Measurements from ENCODE around the gene ALG5.

The ALG5 gene

GRCh38 chr13:36915896-36916640, 83.1 kb downstream of the ALG5 start:
- H3K27ac ChIP-seq (ENCODE audit: low read depth, low read length) = no peak overlapping the region
- H3K36me3 ChIP-seq (ENCODE audit: insufficient read depth, low read length) = no peaks in the 10 kb centered on the region
- peaks cover 6% of the 10 kb centered on the region for H3K4me1 ChIP-seq (ENCODE audit: control insufficient read depth, insufficient read depth, low read length, unreplicated experiment)

GRCh38 chr13:36915106-36915505, 84.0 kb downstream of the ALG5 start:
- peaks cover 6% of the 10 kb centered on the region for H3K4me1 ChIP-seq (ENCODE audit: control insufficient read depth, insufficient read depth, low read length, unreplicated experiment)
- no peak overlapping the region for H3K27ac ChIP-seq (ENCODE audit: low read depth, low read length)
- H2AFZ ChIP-seq (ENCODE audit: low read length, unreplicated experiment) = no peak overlapping the region
- H3K79me2 ChIP-seq (ENCODE audit: control insufficient read depth, insufficient read depth, low read length, unreplicated experiment) = peaks cover 15% of the 10 kb centered on the region
- H3K4me3 ChIP-seq (ENCODE audit: low read depth, low read length) = no peak overlapping the region
- H3K27me3 ChIP-seq (ENCODE audit: insufficient read depth, low read length) = no peaks in the 10 kb centered on the region
- H3K36me3 ChIP-seq (ENCODE audit: insufficient read depth, low read length) = no peaks in the 10 kb centered on the region

More at GRCh38 chr13:36915896-36916640, 83.1 kb downstream of the ALG5 start:
- Histone ChIP-seq H3K4me3 (ENCODE audit: low read depth, low read length) (no peak overlapping the region), H3K79me2 (ENCODE audit: control insufficient read depth, insufficient read depth, low read length, unreplicated experiment) (peaks cover 13% of the 10 kb centered on the region), H3K27me3 (ENCODE audit: insufficient read depth, low read length) (no peaks in the 10 kb centered on the region), H2AFZ (ENCODE audit: low read length, unreplicated experiment) (no peak overlapping the region)

- no peak overlapping the region for H3K27ac ChIP-seq (ENCODE audit: low read depth, low read length)
- no peak overlapping the region for H2AFZ ChIP-seq (ENCODE audit: low read length, unreplicated experiment)
- H3K4me3 ChIP-seq (ENCODE audit: low read depth, low read length) = no peak overlapping the region
- H3K4me1 ChIP-seq (ENCODE audit: control insufficient read depth, insufficient read depth, low read length, unreplicated experiment) = peaks cover 6% of the 10 kb centered on the region
- H3K79me2 ChIP-seq (ENCODE audit: control insufficient read depth, insufficient read depth, low read length, unreplicated experiment) = peaks cover 15% of the 10 kb centered on the region
- no peaks in the 10 kb centered on the region for H3K27me3 ChIP-seq (ENCODE audit: insufficient read depth, low read length)
- no peaks in the 10 kb centered on the region for H3K36me3 ChIP-seq (ENCODE audit: insufficient read depth, low read length)
Measured at GRCh38 chr13:36914648-36915047, 84.5 kb downstream of the ALG5 start.

GRCh38 chr13:36913463-36913862, 85.7 kb downstream of the ALG5 start:
- Histone ChIP-seq H3K27ac (ENCODE audit: low read depth, low read length) (no peak overlapping the region), H3K27me3 (ENCODE audit: insufficient read depth, low read length) (no peaks in the 10 kb centered on the region), H3K79me2 (ENCODE audit: control insufficient read depth, insufficient read depth, low read length, unreplicated experiment) (peaks cover 13% of the 10 kb centered on the region), H2AFZ (ENCODE audit: low read length, unreplicated experiment) (no peak overlapping the region), H3K4me1 (ENCODE audit: control insufficient read depth, insufficient read depth, low read length, unreplicated experiment) (peaks cover 5% of the 10 kb centered on the region), H3K4me3 (ENCODE audit: low read depth, low read length) (no peak overlapping the region), H3K36me3 (ENCODE audit: insufficient read depth, low read length) (no peaks in the 10 kb centered on the region)

- H3K4me3 ChIP-seq (ENCODE audit: low read depth, low read length) = no peak overlapping the region
- peaks cover 10% of the 10 kb centered on the region for H3K79me2 ChIP-seq (ENCODE audit: control insufficient read depth, insufficient read depth, low read length, unreplicated experiment)
- H3K27me3 ChIP-seq (ENCODE audit: insufficient read depth, low read length) = no peaks in the 10 kb centered on the region
- H3K36me3 ChIP-seq (ENCODE audit: insufficient read depth, low read length) = no peaks in the 10 kb centered on the region
- no peak overlapping the region for H3K27ac ChIP-seq (ENCODE audit: low read depth, low read length)
- no peak overlapping the region for H2AFZ ChIP-seq (ENCODE audit: low read length, unreplicated experiment)
- no peaks in the 10 kb centered on the region for H3K4me1 ChIP-seq (ENCODE audit: control insufficient read depth, insufficient read depth, low read length, unreplicated experiment)
Measured at GRCh38 chr13:36912973-36913372, 86.2 kb downstream of the ALG5 start.

- no peaks in the 10 kb centered on the region for H3K36me3 ChIP-seq (ENCODE audit: insufficient read depth, low read length)
- H2AFZ ChIP-seq (ENCODE audit: low read length, unreplicated experiment) = peak overlapping the region; percentile 42
- no peak overlapping the region for H3K4me3 ChIP-seq (ENCODE audit: low read depth, low read length)
- no peaks in the 10 kb centered on the region for H3K27me3 ChIP-seq (ENCODE audit: insufficient read depth, low read length)
- no peaks in the 10 kb centered on the region for H3K4me1 ChIP-seq (ENCODE audit: control insufficient read depth, insufficient read depth, low read length, unreplicated experiment)
- H3K27ac ChIP-seq (ENCODE audit: low read depth, low read length) = no peak overlapping the region
- peaks cover 10% of the 10 kb centered on the region for H3K79me2 ChIP-seq (ENCODE audit: control insufficient read depth, insufficient read depth, low read length, unreplicated experiment)
Measured at GRCh38 chr13:36912369-36912768, 86.8 kb downstream of the ALG5 start.

GRCh38 chr13:36910545-36910944, 88.6 kb downstream of the ALG5 start:
- H3K36me3 ChIP-seq (ENCODE audit: insufficient read depth, low read length) = no peaks in the 10 kb centered on the region
- no peak overlapping the region for H2AFZ ChIP-seq (ENCODE audit: low read length, unreplicated experiment)
- no peak overlapping the region for H3K27ac ChIP-seq (ENCODE audit: low read depth, low read length)
- H3K4me3 ChIP-seq (ENCODE audit: low read depth, low read length) = no peak overlapping the region
- no peaks in the 10 kb centered on the region for H3K4me1 ChIP-seq (ENCODE audit: control insufficient read depth, insufficient read depth, low read length, unreplicated experiment)
- H3K79me2 ChIP-seq (ENCODE audit: control insufficient read depth, insufficient read depth, low read length, unreplicated experiment) = peaks cover 3% of the 10 kb centered on the region
- no peaks in the 10 kb centered on the region for H3K27me3 ChIP-seq (ENCODE audit: insufficient read depth, low read length)

GRCh38 chr13:36907821-36908220, 91.3 kb downstream of the ALG5 start:
- H3K36me3 ChIP-seq (ENCODE audit: insufficient read depth, low read length) = no peaks in the 10 kb centered on the region
- H3K79me2 ChIP-seq (ENCODE audit: control insufficient read depth, insufficient read depth, low read length, unreplicated experiment) = peaks cover 3% of the 10 kb centered on the region
- no peaks in the 10 kb centered on the region for H3K4me1 ChIP-seq (ENCODE audit: control insufficient read depth, insufficient read depth, low read length, unreplicated experiment)
- no peak overlapping the region for H3K27ac ChIP-seq (ENCODE audit: low read depth, low read length)
- no peaks in the 10 kb centered on the region for H3K27me3 ChIP-seq (ENCODE audit: insufficient read depth, low read length)
- no peak overlapping the region for H3K4me3 ChIP-seq (ENCODE audit: low read depth, low read length)
- no peak overlapping the region for H2AFZ ChIP-seq (ENCODE audit: low read length, unreplicated experiment)

GRCh38 chr13:36907266-36907665, 91.9 kb downstream of the ALG5 start:
- H3K36me3 ChIP-seq (ENCODE audit: insufficient read depth, low read length) = no peaks in the 10 kb centered on the region
- H3K4me3 ChIP-seq (ENCODE audit: low read depth, low read length) = no peak overlapping the region
- no peaks in the 10 kb centered on the region for H3K4me1 ChIP-seq (ENCODE audit: control insufficient read depth, insufficient read depth, low read length, unreplicated experiment)
- no peak overlapping the region for H2AFZ ChIP-seq (ENCODE audit: low read length, unreplicated experiment)
- H3K27ac ChIP-seq (ENCODE audit: low read depth, low read length) = no peak overlapping the region
- peaks cover 3% of the 10 kb centered on the region for H3K79me2 ChIP-seq (ENCODE audit: control insufficient read depth, insufficient read depth, low read length, unreplicated experiment)
- no peaks in the 10 kb centered on the region for H3K27me3 ChIP-seq (ENCODE audit: insufficient read depth, low read length)

GRCh38 chr13:36905944-36906343, 93.2 kb downstream of the ALG5 start:
- H2AFZ ChIP-seq (ENCODE audit: low read length, unreplicated experiment) = no peak overlapping the region
- H3K4me3 ChIP-seq (ENCODE audit: low read depth, low read length) = no peak overlapping the region
- H3K36me3 ChIP-seq (ENCODE audit: insufficient read depth, low read length) = no peaks in the 10 kb centered on the region
- no peak overlapping the region for H3K27ac ChIP-seq (ENCODE audit: low read depth, low read length)
- H3K79me2 ChIP-seq (ENCODE audit: control insufficient read depth, insufficient read depth, low read length, unreplicated experiment) = peaks cover 3% of the 10 kb centered on the region
- H3K4me1 ChIP-seq (ENCODE audit: control insufficient read depth, insufficient read depth, low read length, unreplicated experiment) = no peaks in the 10 kb centered on the region
- H3K27me3 ChIP-seq (ENCODE audit: insufficient read depth, low read length) = no peaks in the 10 kb centered on the region

GRCh38 chr13:36903925-36904595, 95.1 kb downstream of the ALG5 start:
- no peak overlapping the region for H3K4me3 ChIP-seq (ENCODE audit: low read depth, low read length)
- no peaks in the 10 kb centered on the region for H3K4me1 ChIP-seq (ENCODE audit: control insufficient read depth, insufficient read depth, low read length, unreplicated experiment)
- 0 out of 2 replicates have a peak, but pooled peaks cover 2% of the 10 kb centered on the region for H3K36me3 ChIP-seq (ENCODE audit: insufficient read depth, low read length)
- H2AFZ ChIP-seq (ENCODE audit: low read length, unreplicated experiment) = no peak overlapping the region
- H3K79me2 ChIP-seq (ENCODE audit: control insufficient read depth, insufficient read depth, low read length, unreplicated experiment) = no peaks in the 10 kb centered on the region
- H3K27me3 ChIP-seq (ENCODE audit: insufficient read depth, low read length) = no peaks in the 10 kb centered on the region
- H3K27ac ChIP-seq (ENCODE audit: low read depth, low read length) = no peak overlapping the region
